Activated naive CD4-positive, alpha-beta T cell treated with anti-CD3 and anti-CD28 coated beads, Interleukin-2, amount 50 U/mL, for 24 hours (primary cell): ENCODE measurements around the gene RAB11B.
"Not testable (repeated sequence)": the region's sequence is repeated elsewhere in the genome, so short reads cannot be mapped to it uniquely, and the experiment has no call there.

Experiments
- H3K27ac Mint-ChIP-seq: one replicate; pipeline ENCODE4 v1.8.0; 2021; ENCODE audit warnings: mild to moderate bottlenecking, mixed read lengths
- H3K27me3 Mint-ChIP-seq: one replicate; pipeline ENCODE4 v1.8.0; 2021; ENCODE audit warnings: mixed read lengths
- H3K36me3 Mint-ChIP-seq: one replicate; pipeline ENCODE4 v1.8.0; 2021; ENCODE audit warnings: mixed read lengths
- H3K4me1 Mint-ChIP-seq: one replicate; pipeline ENCODE4 v1.8.0; 2021; ENCODE audit warnings: mixed read lengths
- H3K4me3 Mint-ChIP-seq: one replicate; pipeline ENCODE4 v1.8.0; 2021; ENCODE audit warnings: mild to moderate bottlenecking, mixed read lengths
- H3K9me3 Mint-ChIP-seq: one replicate; pipeline ENCODE4 v1.8.0; 2021; ENCODE audit warnings: mixed read lengths

The RAB11B gene

GRCh38 chr19:8385566-8385965 is 4.6 kb upstream of the RAB11B start:
- not testable (repeated sequence) for H3K9me3 Mint-ChIP-seq, H3K27me3 Mint-ChIP-seq, H3K27ac Mint-ChIP-seq, H3K36me3 Mint-ChIP-seq, H3K4me1 Mint-ChIP-seq, H3K4me3 Mint-ChIP-seq

- not testable (repeated sequence) for H3K4me1 Mint-ChIP-seq, H3K27ac Mint-ChIP-seq, H3K36me3 Mint-ChIP-seq, H3K27me3 Mint-ChIP-seq, H3K4me3 Mint-ChIP-seq, H3K9me3 Mint-ChIP-seq
Observed at GRCh38 chr19:8386419-8386818, 3.7 kb upstream of the RAB11B start.

DNA sequence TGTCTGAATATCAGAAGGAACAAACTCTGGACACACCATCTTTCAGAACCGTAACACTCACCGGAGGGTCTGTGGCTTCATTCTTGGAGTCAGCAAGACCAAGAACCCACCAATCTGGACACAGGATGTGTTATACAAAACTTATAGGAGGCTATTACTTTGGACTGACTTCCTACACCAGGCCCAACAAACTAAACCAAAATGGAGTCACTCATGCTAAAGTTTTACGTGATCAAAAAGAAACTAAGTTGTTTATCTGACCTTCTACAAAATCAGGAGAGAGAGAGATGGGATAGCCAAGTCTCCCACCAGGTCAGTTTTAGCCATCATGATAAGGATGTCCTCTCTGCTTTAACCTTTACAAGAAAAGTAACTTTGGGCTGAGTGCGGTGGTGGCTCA is 3.2 kb upstream of the RAB11B start:
- H3K4me1 Mint-ChIP-seq = peaks cover 10% of the 10 kb centered on the region
- no peaks in the 10 kb centered on the region for H3K27me3 Mint-ChIP-seq
- H3K4me3 Mint-ChIP-seq = no peak overlapping the region
- H3K27ac Mint-ChIP-seq = no peak overlapping the region
- no peaks in the 10 kb centered on the region for H3K9me3 Mint-ChIP-seq
- H3K36me3 Mint-ChIP-seq = peaks cover 6% of the 10 kb centered on the region

GRCh38 chr19:8387688-8388611 is 2.2 kb upstream of the RAB11B start:
- no peaks in the 10 kb centered on the region for H3K27me3 Mint-ChIP-seq
- H3K4me1 Mint-ChIP-seq = peaks cover 16% of the 10 kb centered on the region
- H3K36me3 Mint-ChIP-seq = peaks cover 6% of the 10 kb centered on the region
- H3K4me3 Mint-ChIP-seq = peak overlapping the region; percentile 33
- peak overlapping the region; percentile 41 for H3K27ac Mint-ChIP-seq
- no peaks in the 10 kb centered on the region for H3K9me3 Mint-ChIP-seq

- H3K27me3 Mint-ChIP-seq = no peaks in the 10 kb centered on the region
- peaks cover 6% of the 10 kb centered on the region for H3K36me3 Mint-ChIP-seq
- H3K27ac Mint-ChIP-seq = no peak overlapping the region
- peak overlapping the region; percentile 11 for H3K4me3 Mint-ChIP-seq
- H3K9me3 Mint-ChIP-seq = no peaks in the 10 kb centered on the region
- peaks cover 19% of the 10 kb centered on the region for H3K4me1 Mint-ChIP-seq
Observed at GRCh38 chr19:8388612-8388958, 1.6 kb upstream of the RAB11B start.

GRCh38 chr19:8390617-8390981 is 439 bp downstream of the RAB11B start:
- peak overlapping the region; percentile 70 for H3K4me3 Mint-ChIP-seq
- peaks cover 23% of the 10 kb centered on the region for H3K4me1 Mint-ChIP-seq

GRCh38 chr19:8391198-8392016 is 1.2 kb downstream of the RAB11B start:
- Mint-ChIP-seq H3K27me3 (no peaks in the 10 kb centered on the region), H3K4me3 (peak overlapping the region; percentile 70), H3K4me1 (peaks cover 27% of the 10 kb centered on the region), H3K36me3 (peaks cover 6% of the 10 kb centered on the region), H3K9me3 (no peaks in the 10 kb centered on the region), H3K27ac (peak overlapping the region; percentile 59)

More at GRCh38 chr19:8390617-8390981, 439 bp downstream of the RAB11B start:
- Mint-ChIP-seq H3K27ac (peak overlapping the region; percentile 77), H3K27me3 (no peaks in the 10 kb centered on the region), H3K9me3 (no peaks in the 10 kb centered on the region), H3K36me3 (peaks cover 6% of the 10 kb centered on the region)

- no peak overlapping the region for H3K4me3 Mint-ChIP-seq
Observed at GRCh38 chr19:8392017-8392591, 1.9 kb downstream of the RAB11B start.

GRCh38 chr19:8393192-8393870 is 3.2 kb downstream of the RAB11B start:
- H3K27ac Mint-ChIP-seq = peak overlapping the region; percentile 4
- peaks cover 37% of the 10 kb centered on the region for H3K4me1 Mint-ChIP-seq
- no peaks in the 10 kb centered on the region for H3K36me3 Mint-ChIP-seq
- no peaks in the 10 kb centered on the region for H3K27me3 Mint-ChIP-seq
- peak overlapping the region; percentile 52 for H3K4me3 Mint-ChIP-seq
- no peaks in the 10 kb centered on the region for H3K9me3 Mint-ChIP-seq

More at GRCh38 chr19:8392017-8392591, 1.9 kb downstream of the RAB11B start:
- H3K9me3 Mint-ChIP-seq = no peaks in the 10 kb centered on the region
- peak overlapping the region; percentile 74 for H3K27ac Mint-ChIP-seq
- H3K36me3 Mint-ChIP-seq = peaks cover 3% of the 10 kb centered on the region
- peaks cover 33% of the 10 kb centered on the region for H3K4me1 Mint-ChIP-seq
- no peaks in the 10 kb centered on the region for H3K27me3 Mint-ChIP-seq

DNA sequence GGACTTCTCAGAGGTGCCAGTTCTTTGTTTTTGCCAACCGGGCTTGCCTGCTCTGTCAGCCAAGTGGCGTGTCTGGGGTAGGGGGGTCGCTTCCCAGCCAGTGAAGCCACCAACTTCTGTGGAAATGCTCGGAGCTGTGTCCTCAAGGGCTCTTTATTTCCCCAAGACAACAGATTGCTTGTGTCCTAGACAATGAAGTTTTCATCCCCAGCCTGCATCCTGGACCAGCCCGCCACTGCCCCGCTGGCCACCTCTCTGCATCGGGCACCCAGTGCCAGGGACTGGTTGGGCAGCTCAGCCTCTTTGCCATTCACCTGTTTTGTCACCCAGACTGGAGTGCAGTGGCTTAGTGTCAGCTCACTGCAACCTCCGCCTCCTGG is 3.7 kb downstream of the RAB11B start:
- no peak overlapping the region for H3K4me3 Mint-ChIP-seq
- peaks cover 37% of the 10 kb centered on the region for H3K4me1 Mint-ChIP-seq
- H3K27me3 Mint-ChIP-seq = no peaks in the 10 kb centered on the region
- H3K27ac Mint-ChIP-seq = no peak overlapping the region
- H3K9me3 Mint-ChIP-seq = no peaks in the 10 kb centered on the region
- H3K36me3 Mint-ChIP-seq = no peaks in the 10 kb centered on the region

DNA sequence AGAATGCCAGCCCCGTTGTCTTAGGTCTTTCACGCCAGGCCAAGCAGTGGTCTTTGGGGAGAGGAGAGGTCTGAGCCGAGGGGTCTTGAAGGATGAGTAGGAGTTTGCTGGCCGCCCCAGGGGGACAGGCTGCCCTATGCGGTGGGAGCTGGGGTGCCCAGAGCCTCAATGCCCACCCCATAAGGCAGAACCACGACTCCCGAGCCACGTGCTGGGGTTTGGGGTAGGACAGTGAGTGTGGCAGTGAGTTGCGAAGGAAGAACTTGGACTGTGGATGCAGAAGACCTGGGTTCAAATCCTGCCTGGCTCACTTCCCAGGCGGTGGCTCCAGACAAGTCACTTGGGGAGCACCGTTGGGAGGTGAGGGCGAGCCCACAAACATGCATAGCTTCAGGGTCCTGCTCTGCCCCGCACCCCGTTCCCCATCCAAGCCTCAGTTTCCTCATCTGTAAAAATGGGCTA is 5.5 kb downstream of the RAB11B start:
- Mint-ChIP-seq H3K36me3 (no peaks in the 10 kb centered on the region), H3K4me3 (no peak overlapping the region), H3K4me1 (peaks cover 33% of the 10 kb centered on the region), H3K9me3 (no peaks in the 10 kb centered on the region), H3K27ac (no peak overlapping the region), H3K27me3 (no peaks in the 10 kb centered on the region)

DNA sequence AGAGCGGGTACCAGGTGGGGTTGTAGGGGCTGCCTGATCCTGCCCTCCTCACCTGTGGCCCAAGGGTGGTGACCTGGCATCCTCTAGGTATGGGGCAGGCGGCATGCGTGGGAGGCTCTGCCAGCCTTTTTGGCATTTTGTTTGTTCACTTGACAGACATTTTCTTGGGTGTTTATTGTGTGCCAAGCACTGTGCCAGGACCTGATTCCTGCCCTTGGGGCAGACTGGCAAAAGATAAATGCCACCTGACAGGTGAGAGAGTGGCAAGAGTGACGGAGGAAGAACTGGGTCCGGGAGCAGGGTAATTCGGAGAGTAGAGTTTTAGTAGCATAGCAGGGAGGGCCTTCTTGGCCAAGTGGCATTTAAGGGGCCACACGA is 6.0 kb downstream of the RAB11B start:
- Mint-ChIP-seq H3K27me3 (no peaks in the 10 kb centered on the region), H3K4me1 (peaks cover 33% of the 10 kb centered on the region), H3K27ac (no peak overlapping the region), H3K9me3 (no peaks in the 10 kb centered on the region), H3K36me3 (no peaks in the 10 kb centered on the region), H3K4me3 (no peak overlapping the region)

- H3K27ac Mint-ChIP-seq = peak overlapping the region; percentile 30
- no peak overlapping the region for H3K4me3 Mint-ChIP-seq
- H3K4me1 Mint-ChIP-seq = peaks cover 31% of the 10 kb centered on the region
- H3K9me3 Mint-ChIP-seq = no peaks in the 10 kb centered on the region
- no peaks in the 10 kb centered on the region for H3K36me3 Mint-ChIP-seq
- no peaks in the 10 kb centered on the region for H3K27me3 Mint-ChIP-seq
Observed at GRCh38 chr19:8396563-8397203, 6.5 kb downstream of the RAB11B start.

- no peak overlapping the region for H3K4me3 Mint-ChIP-seq
Observed at GRCh38 chr19:8397271-8397670, 7.1 kb downstream of the RAB11B start.

GRCh38 chr19:8397746-8398310 is 7.7 kb downstream of the RAB11B start:
- H3K9me3 Mint-ChIP-seq = no peaks in the 10 kb centered on the region
- H3K27ac Mint-ChIP-seq = no peak overlapping the region

More at GRCh38 chr19:8397271-8397670, 7.1 kb downstream of the RAB11B start:
- H3K36me3 Mint-ChIP-seq = no peaks in the 10 kb centered on the region
- no peaks in the 10 kb centered on the region for H3K27me3 Mint-ChIP-seq
- H3K27ac Mint-ChIP-seq = peak overlapping the region; percentile 30
- no peaks in the 10 kb centered on the region for H3K9me3 Mint-ChIP-seq
- H3K4me1 Mint-ChIP-seq = peaks cover 25% of the 10 kb centered on the region

More at GRCh38 chr19:8397746-8398310, 7.7 kb downstream of the RAB11B start:
- no peak overlapping the region for H3K4me3 Mint-ChIP-seq
- H3K4me1 Mint-ChIP-seq = peaks cover 23% of the 10 kb centered on the region
- H3K27me3 Mint-ChIP-seq = no peaks in the 10 kb centered on the region
- no peaks in the 10 kb centered on the region for H3K36me3 Mint-ChIP-seq
